Stimulated activated CD4-positive, alpha-beta T cell treated with anti-CD3 and anti-CD28 coated beads, Interleukin-12 subunit alpha, Interleukin-12 subunit beta, amount 100 ng/mL, for 48 hours (primary cell): ENCODE data around the gene KCNH3.
"Not testable (repeated sequence)": the region's sequence is repeated elsewhere in the genome, so short reads cannot be mapped to it uniquely, and the experiment has no call there.

Experiments
- DNase-seq, 3 donors: peaks; one replicate each; pipeline ENCODE4 v3.0.0-alpha.2; 2020; ENCODE audit warnings: low read depth in 2 of 3, low spot score in 1 of 3

KCNH3 gene

DNA sequence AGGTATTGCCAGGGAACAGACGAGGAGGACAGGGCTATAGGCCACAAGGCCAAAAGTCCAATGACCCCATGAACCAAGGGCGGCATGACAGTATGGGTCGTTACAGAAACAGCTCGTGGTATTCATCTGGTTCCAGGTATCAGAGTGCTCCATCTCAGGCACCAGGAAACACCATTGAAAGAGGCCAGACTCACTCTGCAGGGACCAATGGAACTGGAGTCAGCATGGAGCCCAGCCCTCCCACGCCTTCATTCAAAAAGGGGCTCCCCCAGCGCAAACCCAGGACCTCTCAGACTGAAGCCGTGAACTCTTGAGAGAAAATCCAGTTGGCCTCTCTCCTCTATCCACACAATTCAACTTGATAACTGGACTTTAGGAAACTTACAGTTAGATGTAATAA is 12.9 kb upstream of the KCNH3 start:
- no peak for DNase-seq

DNA sequence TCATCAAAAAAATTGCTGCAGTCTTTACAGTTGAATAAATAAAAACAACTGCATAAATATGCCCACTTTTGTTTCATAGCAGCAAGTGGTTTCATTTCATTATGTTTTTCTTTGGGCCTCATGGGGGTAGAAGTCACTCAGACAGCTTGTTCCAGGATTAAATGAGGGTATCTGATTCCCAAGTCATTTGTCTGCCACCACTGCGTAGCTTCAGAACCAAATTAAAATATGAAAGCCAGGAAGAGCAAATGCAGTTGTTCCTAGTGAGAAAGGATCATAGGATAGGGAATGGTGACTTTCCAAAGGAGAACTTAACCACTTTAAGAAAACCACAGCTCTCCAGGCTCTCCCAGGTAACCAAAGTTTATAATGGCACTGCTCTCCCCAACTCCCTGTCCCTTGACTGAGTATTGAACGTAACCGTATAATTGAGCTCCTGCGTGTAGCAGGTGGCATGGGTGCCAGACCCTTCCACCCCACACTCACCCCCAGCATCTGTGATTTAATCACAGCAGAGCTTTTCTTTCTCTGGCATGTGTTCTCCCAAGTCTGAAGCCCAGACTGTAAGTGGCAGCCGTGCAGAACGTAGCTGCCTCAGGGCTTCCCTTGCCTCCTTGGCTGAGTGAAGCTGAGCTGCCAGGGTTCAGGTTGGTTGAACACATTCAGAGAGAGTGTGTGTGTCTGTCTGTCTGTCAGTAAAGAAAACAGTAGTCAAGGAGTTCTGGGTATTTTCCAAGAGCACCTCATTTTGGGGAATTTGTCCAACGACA is 11.3 kb upstream of the KCNH3 start:
- DNase-seq = no peak

- no peak for DNase-seq
Observed at GRCh38 chr12:49529414-49529813, 9.4 kb upstream of the KCNH3 start.

DNA sequence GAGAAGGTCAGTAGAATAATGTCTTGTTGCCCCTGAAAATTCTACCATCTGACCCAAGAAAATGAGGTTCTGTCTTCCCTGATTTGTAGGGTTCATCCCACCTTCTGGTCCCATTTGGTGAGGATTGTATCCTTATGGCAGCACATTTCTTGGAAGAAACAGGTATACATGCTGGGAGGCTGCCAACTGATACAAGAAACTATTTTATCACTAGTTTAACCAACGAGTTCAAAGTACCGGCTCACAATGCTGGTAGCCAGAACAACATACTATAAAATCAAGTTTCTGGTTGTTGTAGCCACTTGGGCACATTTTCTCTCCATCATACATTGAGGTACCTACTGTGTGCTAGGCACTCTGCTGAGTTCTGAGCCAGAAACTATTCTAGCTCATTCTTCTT is 7.1 kb upstream of the KCNH3 start:
- DNase-seq = no peak

- DNase-seq = no peak
Observed at GRCh38 chr12:49533331-49533730, 5.5 kb upstream of the KCNH3 start.

- not testable (repeated sequence) for DNase-seq
Observed at GRCh38 chr12:49534122-49534521, 4.7 kb upstream of the KCNH3 start.

GRCh38 chr12:49534731-49535278 is 4.0 kb upstream of the KCNH3 start:
- DNase-seq = no peak

- no peak for DNase-seq
Observed at GRCh38 chr12:49535921-49536525, 2.8 kb upstream of the KCNH3 start.

GRCh38 chr12:49536526-49537071 is 2.2 kb upstream of the KCNH3 start:
- DNase-seq = no peak

DNA sequence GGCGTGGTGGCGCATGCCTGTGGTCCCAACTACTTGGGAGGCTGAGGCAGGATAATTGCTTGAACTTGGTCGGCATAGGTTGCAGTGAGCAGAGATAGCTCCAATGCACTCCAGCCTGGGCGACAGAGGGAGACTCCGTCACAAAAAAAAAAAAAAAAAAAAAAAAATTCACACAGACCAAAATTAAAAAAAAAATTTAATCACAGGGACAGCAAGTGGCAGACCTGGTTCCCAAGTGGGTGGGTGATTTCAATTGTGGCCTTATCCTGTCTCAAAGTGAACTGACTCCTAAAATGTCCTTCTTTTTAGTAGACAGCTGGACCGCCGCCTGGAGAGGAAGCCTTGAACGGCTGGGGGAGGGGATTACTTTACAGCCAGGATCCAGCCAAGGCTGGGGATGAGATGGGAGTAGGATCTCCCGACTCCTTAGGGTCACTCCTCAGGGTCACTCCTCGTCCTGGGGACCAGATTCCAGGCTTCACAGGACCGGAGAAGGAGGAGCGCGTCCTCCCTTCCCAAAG is 1.5 kb upstream of the KCNH3 start:
- no peak for DNase-seq

GRCh38 chr12:49537752-49538509 is 899 bp upstream of the KCNH3 start:
- peak in 1 of 3 donors; percentile 20 for DNase-seq

GRCh38 chr12:49539406-49540228 is 787 bp downstream of the KCNH3 start:
- no peak for DNase-seq

- no peak for DNase-seq
Observed at GRCh38 chr12:49540229-49541139, 1.7 kb downstream of the KCNH3 start.

DNA sequence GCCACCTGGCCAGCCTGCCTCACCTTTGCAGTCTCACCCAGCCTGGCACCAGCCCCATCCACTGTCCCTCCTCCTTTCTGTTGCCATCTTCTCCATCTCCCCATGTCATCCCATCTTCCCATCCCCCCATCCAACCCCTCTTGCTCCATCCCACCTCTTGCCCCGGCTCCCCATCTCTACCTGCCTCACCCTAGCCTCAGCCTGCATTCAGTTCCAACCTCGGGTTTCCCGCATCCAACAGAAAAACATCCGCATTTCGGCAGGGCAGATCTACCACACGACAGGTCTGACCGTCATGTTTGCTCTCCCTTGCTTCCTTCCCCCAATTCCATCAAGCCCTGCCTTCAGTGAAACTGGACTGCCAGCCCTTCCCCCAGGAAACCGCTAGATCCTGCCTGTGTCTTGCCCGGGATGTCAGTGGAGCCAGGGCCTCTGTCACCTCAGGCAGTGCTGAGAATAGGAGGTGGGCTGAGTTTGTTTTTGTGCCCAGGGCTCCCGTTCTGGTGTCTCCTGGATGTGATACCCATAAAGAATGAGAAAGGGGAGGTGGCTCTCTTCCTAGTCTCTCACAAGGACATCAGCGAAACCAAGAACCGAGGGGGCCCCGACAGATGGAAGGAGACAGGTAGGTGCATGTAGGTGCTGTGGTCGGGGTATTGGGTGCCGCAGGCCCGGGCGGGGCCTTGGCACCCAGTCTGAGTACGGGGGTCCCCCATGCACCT is 2.5 kb downstream of the KCNH3 start:
- no peak for DNase-seq

GRCh38 chr12:49541911-49542505 is 3.2 kb downstream of the KCNH3 start:
- no peak for DNase-seq

DNA sequence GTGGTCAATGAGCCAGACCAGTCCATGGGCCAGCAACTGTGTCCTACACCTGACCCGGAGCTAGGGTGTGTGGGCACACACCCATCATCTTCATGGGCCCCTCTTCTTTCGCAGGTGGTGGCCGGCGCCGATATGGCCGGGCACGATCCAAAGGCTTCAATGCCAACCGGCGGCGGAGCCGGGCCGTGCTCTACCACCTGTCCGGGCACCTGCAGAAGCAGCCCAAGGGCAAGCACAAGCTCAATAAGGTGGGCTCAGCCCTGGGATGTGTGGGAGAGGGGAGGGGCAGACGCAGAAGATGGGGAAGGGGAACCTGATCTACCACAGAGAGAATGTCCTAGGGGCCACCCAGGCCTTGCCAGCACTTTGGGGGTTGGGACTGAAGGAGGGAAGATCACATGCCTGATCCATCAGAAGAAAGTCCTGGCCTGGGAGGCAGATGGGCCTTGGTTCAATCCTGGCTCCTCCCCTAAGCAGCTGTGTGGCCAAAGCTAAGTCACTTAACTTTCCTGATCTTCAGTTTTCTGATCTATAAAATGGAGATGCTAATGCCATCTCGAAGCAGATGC is 3.8 kb downstream of the KCNH3 start:
- DNase-seq = no peak

GRCh38 chr12:49543221-49543913 is 4.5 kb downstream of the KCNH3 start:
- DNase-seq = no peak
